Activated naive CD4-positive, alpha-beta T cell treated with anti-CD3 and anti-CD28 coated beads, Interleukin-2, amount 10 ng/mL, durations not matched to agents 7 days and 5 days (primary cell): ENCODE measurements around the gene OSBPL10.

Experiments
- CTCF ChIA-PET: fragments of 350-600 bp; sonication (Branson Sonifier 250); formaldehyde crosslinking; loops from one replicate; lab custom pipeline; 2021; ENCODE audit warnings: antibody characterized with exemption; lab: Charles Lee
- DNase-seq: peaks from one replicate; pipeline ENCODE4 v3.0.0-alpha.2; 2020
- H3K27ac Mint-ChIP-seq: one replicate; pipeline ENCODE4 v1.8.0; 2021; ENCODE audit warnings: mild to moderate bottlenecking, moderate library complexity, mixed read lengths
- H3K27me3 Mint-ChIP-seq: one replicate; pipeline ENCODE4 v1.8.0; 2021; ENCODE audit warnings: mild to moderate bottlenecking, mixed read lengths
- H3K36me3 Mint-ChIP-seq: one replicate; pipeline ENCODE4 v1.8.0; 2021; ENCODE audit warnings: mixed read lengths
- H3K4me1 Mint-ChIP-seq: one replicate; pipeline ENCODE4 v1.8.0; 2021; ENCODE audit warnings: mixed read lengths
- H3K4me3 Mint-ChIP-seq: one replicate; pipeline ENCODE4 v1.8.0; 2021; ENCODE audit warnings: mild to moderate bottlenecking, moderate library complexity, mixed read lengths
- H3K9me3 Mint-ChIP-seq: one replicate; pipeline ENCODE4 v1.8.0; 2021; ENCODE audit warnings: mixed read lengths

Gene OSBPL10

GRCh38 chr3:31680072-31680870 lies 300.8 kb downstream of the OSBPL10 start:
- DNase-seq, result no peak
- Mint-ChIP-seq H3K4me3 (no peak overlapping the region), H3K27ac (no peak overlapping the region), H3K4me1 (no peaks in the 10 kb centered on the region), H3K27me3 (no peaks in the 10 kb centered on the region), H3K36me3 (no peaks in the 10 kb centered on the region), H3K9me3 (no peaks in the 10 kb centered on the region)
- CTCF ChIA-PET, result no interaction called here

GRCh38 chr3:31676556-31676955 lies 304.5 kb downstream of the OSBPL10 start:
- Mint-ChIP-seq H3K27ac (no peak overlapping the region), H3K36me3 (no peaks in the 10 kb centered on the region), H3K9me3 (no peaks in the 10 kb centered on the region), H3K4me3 (no peak overlapping the region), H3K4me1 (no peaks in the 10 kb centered on the region), H3K27me3 (no peaks in the 10 kb centered on the region)
- no peak for DNase-seq
- CTCF ChIA-PET, result no interaction called here

GRCh38 chr3:31673950-31674349 lies 307.1 kb downstream of the OSBPL10 start:
- Mint-ChIP-seq H3K27me3 (no peaks in the 10 kb centered on the region), H3K9me3 (no peaks in the 10 kb centered on the region), H3K36me3 (no peaks in the 10 kb centered on the region), H3K4me1 (no peaks in the 10 kb centered on the region), H3K27ac (no peak overlapping the region), H3K4me3 (no peak overlapping the region)
- no peak for DNase-seq
- CTCF ChIA-PET, result no interaction called here

GRCh38 chr3:31671976-31672375 lies 309.1 kb downstream of the OSBPL10 start:
- Mint-ChIP-seq H3K4me1 (no peaks in the 10 kb centered on the region), H3K27me3 (no peaks in the 10 kb centered on the region), H3K9me3 (no peaks in the 10 kb centered on the region), H3K4me3 (no peak overlapping the region), H3K27ac (no peak overlapping the region), H3K36me3 (no peaks in the 10 kb centered on the region)
- DNase-seq, result no peak
- CTCF ChIA-PET, result no interaction called here

- Mint-ChIP-seq H3K4me3 (no peak overlapping the region), H3K4me1 (no peaks in the 10 kb centered on the region), H3K27me3 (no peaks in the 10 kb centered on the region), H3K27ac (no peak overlapping the region), H3K36me3 (no peaks in the 10 kb centered on the region), H3K9me3 (no peaks in the 10 kb centered on the region)
- CTCF ChIA-PET, result no interaction called here
- DNase-seq, result no peak
These were observed 309.6 kb downstream of the OSBPL10 start for GRCh38 chr3:31671451-31671850.

- H3K27me3 Mint-ChIP-seq, result no peaks in the 10 kb centered on the region
- H3K36me3 Mint-ChIP-seq, result no peaks in the 10 kb centered on the region
- no peaks in the 10 kb centered on the region for H3K9me3 Mint-ChIP-seq
- CTCF ChIA-PET, result no interaction called here
- DNase-seq, result no peak
- no peak overlapping the region for H3K27ac Mint-ChIP-seq
- no peaks in the 10 kb centered on the region for H3K4me1 Mint-ChIP-seq
- H3K4me3 Mint-ChIP-seq, result no peak overlapping the region
These were observed 310.3 kb downstream of the OSBPL10 start for GRCh38 chr3:31670722-31671121.

GRCh38 chr3:31670136-31670535 lies 310.9 kb downstream of the OSBPL10 start:
- Mint-ChIP-seq H3K4me3 (no peak overlapping the region), H3K36me3 (no peaks in the 10 kb centered on the region), H3K9me3 (no peaks in the 10 kb centered on the region), H3K27ac (no peak overlapping the region), H3K27me3 (no peaks in the 10 kb centered on the region), H3K4me1 (no peaks in the 10 kb centered on the region)
- CTCF ChIA-PET, result no interaction called here
- DNase-seq, result no peak

- Mint-ChIP-seq H3K9me3 (no peaks in the 10 kb centered on the region), H3K4me3 (no peak overlapping the region), H3K36me3 (no peaks in the 10 kb centered on the region), H3K27me3 (no peaks in the 10 kb centered on the region), H3K4me1 (no peaks in the 10 kb centered on the region), H3K27ac (no peak overlapping the region)
- DNase-seq, result no peak
- CTCF ChIA-PET, result no interaction called here
These were observed 312.8 kb downstream of the OSBPL10 start for GRCh38 chr3:31668242-31668641.

- H3K4me1 Mint-ChIP-seq, result no peaks in the 10 kb centered on the region
- no peak overlapping the region for H3K4me3 Mint-ChIP-seq
- H3K27ac Mint-ChIP-seq, result no peak overlapping the region
- H3K9me3 Mint-ChIP-seq, result no peaks in the 10 kb centered on the region
- DNase-seq, result no peak
- H3K36me3 Mint-ChIP-seq, result no peaks in the 10 kb centered on the region
- CTCF ChIA-PET, result no interaction called here
- no peaks in the 10 kb centered on the region for H3K27me3 Mint-ChIP-seq
These were observed 313.5 kb downstream of the OSBPL10 start for GRCh38 chr3:31667582-31667981.

GRCh38 chr3:31664031-31664430 lies 317.0 kb downstream of the OSBPL10 start:
- Mint-ChIP-seq H3K4me3 (no peak overlapping the region), H3K27ac (no peak overlapping the region), H3K9me3 (peaks cover 6% of the 10 kb centered on the region), H3K4me1 (no peaks in the 10 kb centered on the region), H3K36me3 (no peaks in the 10 kb centered on the region), H3K27me3 (no peaks in the 10 kb centered on the region)
- CTCF ChIA-PET, result no interaction called here
- no peak for DNase-seq

GRCh38 chr3:31661993-31662670 lies 318.9 kb downstream of the OSBPL10 start:
- Mint-ChIP-seq H3K36me3 (peaks cover 6% of the 10 kb centered on the region), H3K4me3 (no peak overlapping the region), H3K9me3 (peaks cover 19% of the 10 kb centered on the region), H3K27me3 (no peaks in the 10 kb centered on the region), H3K4me1 (no peaks in the 10 kb centered on the region), H3K27ac (no peak overlapping the region)
- CTCF ChIA-PET, result no interaction called here
- no peak for DNase-seq

GRCh38 chr3:31661286-31661685 lies 319.8 kb downstream of the OSBPL10 start:
- no peak overlapping the region for H3K27ac Mint-ChIP-seq
- no peaks in the 10 kb centered on the region for H3K27me3 Mint-ChIP-seq
- no peak overlapping the region for H3K4me3 Mint-ChIP-seq
- H3K4me1 Mint-ChIP-seq, result no peaks in the 10 kb centered on the region
- H3K36me3 Mint-ChIP-seq, result peaks cover 10% of the 10 kb centered on the region
- CTCF ChIA-PET, result no interaction called here
- H3K9me3 Mint-ChIP-seq, result peaks cover 27% of the 10 kb centered on the region
- DNase-seq, result no peak

GRCh38 chr3:31659246-31659645 lies 321.8 kb downstream of the OSBPL10 start:
- DNase-seq, result no peak
- CTCF ChIA-PET, result no interaction called here
- Mint-ChIP-seq H3K27me3 (no peaks in the 10 kb centered on the region), H3K4me1 (no peaks in the 10 kb centered on the region), H3K36me3 (peaks cover 20% of the 10 kb centered on the region), H3K4me3 (no peak overlapping the region), H3K27ac (no peak overlapping the region), H3K9me3 (peaks cover 46% of the 10 kb centered on the region)

- no peak for DNase-seq
- Mint-ChIP-seq H3K27me3 (no peaks in the 10 kb centered on the region), H3K36me3 (peaks cover 37% of the 10 kb centered on the region), H3K4me1 (no peaks in the 10 kb centered on the region), H3K27ac (no peak overlapping the region), H3K9me3 (peaks cover 83% of the 10 kb centered on the region), H3K4me3 (no peak overlapping the region)
- CTCF ChIA-PET, result interaction anchor here (0.6 kb wide), 1 partner anchor 36 kb away, joined by 3 read pairs; no protein-coding TSS in a partner anchor
These were observed 326.1 kb downstream of the OSBPL10 start for GRCh38 chr3:31654998-31655397.

GRCh38 chr3:31653464-31653863 lies 327.6 kb downstream of the OSBPL10 start:
- no peaks in the 10 kb centered on the region for H3K27me3 Mint-ChIP-seq
- H3K36me3 Mint-ChIP-seq, result peaks cover 52% of the 10 kb centered on the region
- DNase-seq, result no peak
- no peak overlapping the region for H3K4me3 Mint-ChIP-seq
- CTCF ChIA-PET, result interaction anchor here (0.8 kb wide), 1 partner anchor 13 kb away, joined by 3 read pairs; no protein-coding TSS in a partner anchor
- no peaks in the 10 kb centered on the region for H3K4me1 Mint-ChIP-seq
- no peak overlapping the region for H3K27ac Mint-ChIP-seq
- H3K9me3 Mint-ChIP-seq, result peaks cover 93% of the 10 kb centered on the region
